ENCODE measurements around the gene PTPN12.

The PTPN12 gene

DNA sequence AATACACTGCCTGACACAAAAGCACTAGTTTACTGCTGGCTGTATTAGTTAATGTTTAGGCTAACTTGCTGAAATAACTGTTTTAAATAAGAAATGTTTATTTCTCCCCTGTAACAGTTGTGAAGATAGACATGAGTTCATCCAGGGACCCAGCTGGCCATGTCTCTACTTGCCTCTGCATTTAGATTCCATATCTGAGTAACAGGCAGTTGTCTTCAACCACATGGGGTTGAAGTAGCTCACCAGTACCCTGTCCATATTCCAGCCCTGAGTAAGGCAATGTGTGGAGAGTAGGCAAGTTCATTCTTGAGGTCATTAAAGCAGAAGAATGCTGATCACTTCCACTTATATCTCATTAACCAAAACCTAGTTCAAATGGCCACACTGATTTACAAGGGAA lies 128.1 kb downstream of the PTPN12 start:
- DNase-seq, result no peak

DNA sequence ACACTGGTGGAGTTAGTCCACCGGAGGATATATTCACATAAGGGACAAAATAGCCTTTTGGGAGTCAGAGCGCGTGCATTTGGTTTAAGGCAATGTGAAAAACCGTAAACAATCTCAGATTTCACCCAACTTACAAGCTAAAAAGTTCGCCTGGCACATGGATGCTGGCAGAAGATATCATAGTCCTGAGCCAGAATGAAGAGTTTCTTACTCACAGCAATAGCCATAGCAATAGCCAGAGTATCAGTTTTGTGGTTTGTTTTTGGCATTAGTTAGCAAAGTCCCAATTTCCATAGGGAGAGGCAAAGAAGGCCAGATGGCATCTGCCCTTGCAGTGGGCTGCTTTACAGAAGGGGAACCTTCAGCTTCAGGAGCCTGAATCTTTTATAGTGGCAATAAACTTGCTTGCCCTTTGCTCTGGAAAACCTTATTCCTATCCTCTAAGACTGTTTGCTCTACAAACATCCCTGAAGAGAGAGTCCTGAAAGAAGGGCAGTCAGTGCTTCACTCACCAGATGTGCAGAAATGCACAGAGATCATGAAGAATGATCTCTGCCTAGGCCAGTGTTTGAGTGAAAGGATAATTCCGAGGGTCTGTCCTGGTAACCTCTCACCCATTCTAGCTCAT lies 130.5 kb downstream of the PTPN12 start:
- no peak for DNase-seq

DNA sequence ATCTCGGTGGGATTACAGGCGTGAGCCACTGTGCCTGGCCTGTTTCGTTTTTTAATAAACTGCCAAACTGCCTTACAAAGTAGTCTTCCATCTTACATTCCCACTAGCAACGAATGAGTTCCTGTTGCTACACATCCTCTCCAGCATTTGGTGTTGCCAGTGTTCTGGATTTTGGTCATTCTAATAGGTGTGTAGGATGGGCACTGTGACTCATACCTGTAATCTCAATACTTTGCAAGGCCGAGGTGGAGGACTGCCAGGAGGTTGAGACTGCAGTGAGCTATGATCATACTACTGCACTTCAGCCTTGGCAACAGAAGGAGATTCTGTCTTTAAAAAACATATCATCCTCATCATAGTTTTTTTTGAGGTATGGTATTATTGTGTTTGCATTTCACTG lies 137.8 kb downstream of the PTPN12 start:
- DNase-seq, result no peak

DNA sequence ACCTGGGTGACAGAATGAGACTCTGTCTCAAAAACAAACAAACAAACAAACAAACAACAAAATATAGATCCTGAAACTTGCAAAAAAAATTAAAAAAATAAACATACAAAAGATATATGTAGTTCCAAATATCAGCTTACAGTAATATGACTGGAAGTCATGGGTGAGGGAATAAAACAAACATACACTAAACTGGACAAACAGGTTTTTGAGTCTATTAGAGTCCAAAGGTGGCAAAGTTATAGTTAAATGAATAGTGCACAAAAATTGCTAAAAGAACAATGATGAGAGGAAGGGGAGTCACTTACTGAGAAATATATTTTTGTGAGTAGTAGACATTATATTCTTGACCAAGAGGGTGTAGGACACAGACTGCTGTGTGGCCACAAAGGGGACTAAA lies 142.5 kb downstream of the PTPN12 start:
- no peak for DNase-seq

DNA sequence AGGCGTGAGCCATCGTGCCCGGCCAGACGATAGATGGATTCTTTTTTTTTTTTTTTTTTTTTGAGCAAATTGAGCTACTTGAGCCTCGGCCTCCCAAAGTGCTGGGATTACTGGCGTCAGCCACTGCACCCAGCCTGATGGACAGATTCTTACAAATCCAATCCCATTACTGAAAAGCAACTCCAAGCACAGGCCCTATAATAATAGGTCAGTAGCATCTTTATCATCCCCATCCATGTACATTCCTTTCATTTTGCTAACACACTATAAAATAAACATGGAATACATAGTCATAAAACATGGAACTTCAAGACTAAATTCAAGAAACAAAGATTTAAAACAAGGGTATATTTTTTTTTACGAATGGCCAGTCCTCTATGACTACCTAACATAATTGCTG lies 143.2 kb downstream of the PTPN12 start:
- no peak for DNase-seq

DNA sequence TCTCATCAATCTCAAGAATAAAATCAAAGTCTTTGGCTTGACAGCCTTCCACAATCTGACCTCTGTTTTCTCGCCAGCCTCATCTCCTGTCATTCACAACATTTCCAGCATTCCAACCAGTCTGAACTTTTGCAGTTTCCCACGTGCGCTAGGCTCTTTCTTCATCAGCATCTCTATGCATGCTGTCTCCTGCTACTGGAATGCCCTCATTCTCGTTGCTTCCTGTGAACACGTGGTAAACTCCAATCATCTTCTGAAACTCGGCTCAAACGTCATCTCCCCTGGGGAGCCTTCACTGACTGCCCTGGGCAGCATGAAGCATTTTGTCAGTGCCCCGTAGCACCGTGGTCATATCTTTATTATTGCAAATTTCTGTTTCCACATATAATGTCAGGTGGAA lies 146.9 kb downstream of the PTPN12 start:
- DNase-seq, result no peak

DNA sequence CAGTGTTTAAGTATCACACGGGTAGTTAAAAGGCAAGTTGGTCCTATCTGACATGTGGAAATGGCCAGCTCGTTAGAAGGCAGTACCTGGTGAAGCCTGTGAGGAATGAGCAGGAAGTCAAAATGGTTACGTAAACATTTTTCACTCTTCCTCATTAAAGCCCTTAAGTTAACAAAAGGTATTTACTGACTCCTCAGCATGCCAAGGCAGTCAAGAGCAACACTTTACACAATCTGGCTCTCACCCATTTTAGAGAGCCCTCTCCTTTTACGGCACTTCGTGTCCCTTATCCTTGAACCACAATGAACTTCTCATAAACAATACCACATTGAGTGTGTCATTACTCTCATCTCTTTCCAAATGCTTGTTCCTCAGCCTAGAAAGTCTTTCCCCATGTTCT lies 148.1 kb downstream of the PTPN12 start:
- no peak for DNase-seq

DNA sequence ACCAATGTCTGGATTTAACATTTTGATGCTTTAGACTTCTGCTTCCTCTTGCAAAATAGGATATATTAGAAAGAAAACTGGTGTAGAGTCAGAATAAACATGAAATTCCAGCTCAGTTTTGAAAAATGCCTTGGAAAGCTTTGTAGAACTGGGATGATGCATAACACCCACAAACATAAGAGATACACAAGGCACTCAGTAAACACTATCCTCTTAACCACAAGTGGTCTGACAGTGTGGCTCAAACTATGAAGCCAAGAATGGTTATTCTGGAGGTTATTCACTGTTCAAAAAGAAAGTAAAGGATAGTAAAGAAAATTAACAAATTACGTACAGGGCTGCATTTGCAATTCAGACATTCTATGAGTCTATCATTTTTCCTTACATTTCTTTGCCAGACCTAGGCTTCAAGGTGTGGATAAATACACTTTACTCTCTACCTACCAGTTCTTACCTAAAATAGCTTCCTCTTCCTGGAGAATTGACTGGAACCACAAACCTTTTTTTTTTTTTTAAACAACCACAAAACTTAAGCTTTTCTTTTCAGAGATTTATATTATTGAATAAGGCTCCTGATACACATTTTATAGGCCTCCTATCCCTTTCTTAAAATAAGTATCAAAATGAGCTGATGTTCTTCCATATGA lies 150.1 kb downstream of the PTPN12 start:
- DNase-seq, result no peak

DNA sequence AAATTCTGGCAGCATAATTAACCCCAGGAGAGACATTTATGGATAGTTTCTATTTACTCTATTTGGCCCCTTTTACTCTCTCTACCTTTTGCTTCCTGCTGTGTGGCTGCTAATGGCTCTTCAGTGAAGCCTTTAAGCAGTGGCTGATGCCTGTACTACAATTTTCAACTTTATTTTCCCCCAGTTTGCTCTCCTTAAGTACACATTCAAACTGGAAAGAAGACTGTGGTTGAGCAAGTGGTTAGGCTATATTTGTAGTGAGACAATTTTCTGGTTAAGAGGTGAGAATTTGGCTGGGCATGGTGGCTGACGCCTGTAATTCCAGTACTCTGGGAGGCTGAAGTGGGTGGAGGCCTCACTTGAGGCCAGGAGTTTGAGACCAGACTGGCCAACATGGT lies 150.7 kb downstream of the PTPN12 start:
- no peak for DNase-seq
